Brain microvascular endothelial cell (primary cell): ENCODE measurements around the gene HOXB5.

Experiments used
- DNase-seq: peaks from one replicate; pipeline ENCODE4 v3.0.0-alpha.2; 2020
- H3K27ac ChIP-seq: fragments of 250-450 bp; sonication (Bioruptor Pico); 2 replicates; pipeline ENCODE4 v1.5.1; 2020; ENCODE audit warnings: mild to moderate bottlenecking, moderate library complexity
- H3K27me3 ChIP-seq: fragments of 250-450 bp; sonication (Bioruptor Pico); replicated peaks from 2 replicates; pipeline ENCODE4 v1.5.1; 2020; ENCODE audit warnings: mild to moderate bottlenecking
- H3K36me3 ChIP-seq: fragments of 250-450 bp; sonication (Bioruptor Pico); replicated peaks from 2 replicates; pipeline ENCODE4 v1.5.1; 2020; ENCODE audit warnings: mild to moderate bottlenecking
- H3K4me3 ChIP-seq: 2 replicates; pipeline ENCODE4 v1.5.1; 2011; ENCODE audit warnings: low read depth, mild to moderate bottlenecking, control low read depth, low read length, moderate library complexity
- CTCF ChIP-seq: IDR thresholded peaks from 2 replicates; pipeline ENCODE4 v1.5.1; 2011; ENCODE audit warnings: low read depth, mild to moderate bottlenecking, moderate library complexity, low read length, control low read depth, inconsistent platforms; ENCODE audit errors: missing control alignments
- in situ Hi-C: cut with HindIII; loops from 2 replicates; pipeline ENCODE4 v1.10.0; 2017; ENCODE audit warnings: low sequenced_read_pairs, low pct_ligation_motif_present

The HOXB5 gene

GRCh38 chr17:48596735-48597527, 3.4 kb upstream of the HOXB5 start:
- Histone ChIP-seq H3K27me3 (peaks cover 96% of the 10 kb centered on the region), H3K36me3 (no peaks in the 10 kb centered on the region), H3K27ac (no peak overlapping the region), H3K4me3 (peak overlapping the region; percentile 51)
- TF ChIP-seq CTCF = no peak
- in situ Hi-C loops = no loop called here
- no peak for DNase-seq

GRCh38 chr17:48596000-48596734, 2.6 kb upstream of the HOXB5 start:
- in situ Hi-C loops = no loop called here
- peak overlapping the region; percentile 51 for H3K4me3 ChIP-seq
- no peak for TF ChIP-seq CTCF
- no peak overlapping the region for H3K27ac ChIP-seq
- DNase-seq = no peak
- H3K27me3 ChIP-seq = peaks cover 96% of the 10 kb centered on the region
- no peaks in the 10 kb centered on the region for H3K36me3 ChIP-seq

GRCh38 chr17:48595278-48595999, 1.9 kb upstream of the HOXB5 start:
- TF ChIP-seq CTCF = no peak
- in situ Hi-C loops = no loop called here
- no peaks in the 10 kb centered on the region for H3K36me3 ChIP-seq
- H3K4me3 ChIP-seq = no peak overlapping the region
- no peak for DNase-seq
- no peak overlapping the region for H3K27ac ChIP-seq
- H3K27me3 ChIP-seq = peaks cover 95% of the 10 kb centered on the region

GRCh38 chr17:48594538-48595277, 1.1 kb upstream of the HOXB5 start:
- Histone ChIP-seq H3K36me3 (no peaks in the 10 kb centered on the region), H3K27ac (no peak overlapping the region), H3K4me3 (no peak overlapping the region), H3K27me3 (peaks cover 95% of the 10 kb centered on the region)
- no peak for DNase-seq
- in situ Hi-C loops = no loop called here
- no peak for TF ChIP-seq CTCF

- DNase-seq = peak; percentile 38
- peaks cover 95% of the 10 kb centered on the region for H3K27me3 ChIP-seq
- peak; percentile 77 for TF ChIP-seq CTCF
- in situ Hi-C loops = no loop called here
- no peaks in the 10 kb centered on the region for H3K36me3 ChIP-seq
- peak overlapping the region; percentile 58 for H3K4me3 ChIP-seq
- H3K27ac ChIP-seq = no peak overlapping the region
These were observed 410 bp upstream of the HOXB5 start for GRCh38 chr17:48593840-48594537.
